ENCODE data around the gene UQCRH.
"Not testable (repeated sequence)": the region's sequence is repeated elsewhere in the genome, so short reads cannot be mapped to it uniquely, and the experiment has no call there.

Gene UQCRH

GRCh38 chr1:46333300-46334029 lies 30.0 kb downstream of the UQCRH start:
- DNase-seq (ENCODE audit: low spot score), result peak; percentile 80

GRCh38 chr1:46334030-46334384 lies 30.5 kb downstream of the UQCRH start:
- DNase-seq (ENCODE audit: low spot score), result no peak

GRCh38 chr1:46335081-46335480 lies 31.6 kb downstream of the UQCRH start:
- no peak for DNase-seq (ENCODE audit: low spot score)

GRCh38 chr1:46337409-46337808 lies 33.9 kb downstream of the UQCRH start:
- not testable (repeated sequence) for DNase-seq (ENCODE audit: low spot score)

DNA sequence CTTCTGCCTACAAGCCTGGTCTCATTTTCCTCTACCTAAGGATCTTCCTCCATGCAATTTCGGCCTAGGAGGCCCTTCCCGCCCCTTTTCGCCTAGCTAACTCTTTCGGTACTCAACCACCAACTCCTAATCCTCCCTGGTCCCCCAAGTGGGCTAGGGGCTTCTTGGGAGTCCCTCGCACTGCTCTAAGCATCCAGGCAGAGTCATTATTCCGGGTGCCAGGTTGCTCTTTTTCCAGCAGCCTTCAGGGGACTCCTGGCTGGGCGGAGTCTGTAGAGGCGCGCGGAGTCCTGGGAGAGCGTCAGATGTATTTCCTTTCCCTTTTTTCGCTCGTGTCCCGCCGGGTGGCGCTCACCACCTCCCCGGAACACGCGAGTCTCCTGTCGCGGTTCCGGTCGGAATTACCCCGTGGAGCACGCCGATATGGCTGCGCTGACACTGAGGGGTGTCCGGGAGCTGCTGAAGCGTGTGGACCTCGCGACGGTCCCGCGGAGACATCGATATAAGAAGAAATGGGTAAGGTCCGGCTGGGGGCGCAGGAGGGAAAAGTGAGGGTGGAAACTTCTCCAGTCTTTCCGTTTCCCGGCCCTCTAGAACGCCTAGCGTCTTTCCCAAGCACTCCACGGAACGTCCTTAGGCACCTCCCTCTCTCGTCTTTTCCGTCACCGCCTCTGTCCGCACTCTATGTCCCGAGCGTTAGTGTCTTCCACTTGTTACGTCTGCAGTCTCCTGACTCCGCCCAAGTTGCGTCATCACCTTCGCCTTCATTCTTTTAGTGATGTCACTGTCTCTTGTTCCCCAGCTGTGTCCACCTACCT lies 37.1 kb downstream of the UQCRH start, which contains the start of gene NSUN4:
NSUN4 (plus strand) TSS at position 404 of the 818 bp plus-strand sequence; CDS start at position 424, 20 bp downstream.
- peak; percentile 94 for DNase-seq (ENCODE audit: low spot score)

- no peak for DNase-seq (ENCODE audit: low spot score)
These were observed 38.0 kb downstream of the UQCRH start for GRCh38 chr1:46341222-46342083.

DNA sequence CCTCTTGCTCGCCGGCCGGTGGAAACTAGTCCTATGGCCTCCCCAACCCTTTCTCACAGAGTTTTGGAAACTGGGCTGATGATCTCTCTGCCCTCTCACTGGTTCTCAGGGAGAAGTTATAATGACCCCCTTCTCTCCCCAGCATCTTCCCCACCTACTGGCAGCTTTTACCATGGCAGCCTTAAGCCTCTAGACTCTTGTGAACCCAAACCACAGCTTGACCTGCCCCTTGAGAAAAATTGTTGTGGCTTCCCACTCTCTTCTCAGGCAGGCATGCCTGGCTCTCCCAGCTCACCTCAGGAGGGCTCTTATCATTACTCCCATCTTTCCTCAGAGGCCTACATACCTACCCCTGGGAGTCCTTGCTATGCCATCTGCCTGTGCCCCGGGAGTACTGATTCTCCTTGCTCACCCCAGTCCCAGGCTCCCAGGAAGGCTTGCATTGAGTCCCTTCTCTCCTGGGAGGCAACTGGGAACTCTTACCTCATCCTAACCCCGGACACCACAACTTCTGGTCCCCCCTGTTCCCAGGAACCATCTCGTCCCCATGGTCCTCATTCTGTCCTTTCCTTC lies 38.7 kb downstream of the UQCRH start:
- DNase-seq (ENCODE audit: low spot score), result peak; percentile 51

DNA sequence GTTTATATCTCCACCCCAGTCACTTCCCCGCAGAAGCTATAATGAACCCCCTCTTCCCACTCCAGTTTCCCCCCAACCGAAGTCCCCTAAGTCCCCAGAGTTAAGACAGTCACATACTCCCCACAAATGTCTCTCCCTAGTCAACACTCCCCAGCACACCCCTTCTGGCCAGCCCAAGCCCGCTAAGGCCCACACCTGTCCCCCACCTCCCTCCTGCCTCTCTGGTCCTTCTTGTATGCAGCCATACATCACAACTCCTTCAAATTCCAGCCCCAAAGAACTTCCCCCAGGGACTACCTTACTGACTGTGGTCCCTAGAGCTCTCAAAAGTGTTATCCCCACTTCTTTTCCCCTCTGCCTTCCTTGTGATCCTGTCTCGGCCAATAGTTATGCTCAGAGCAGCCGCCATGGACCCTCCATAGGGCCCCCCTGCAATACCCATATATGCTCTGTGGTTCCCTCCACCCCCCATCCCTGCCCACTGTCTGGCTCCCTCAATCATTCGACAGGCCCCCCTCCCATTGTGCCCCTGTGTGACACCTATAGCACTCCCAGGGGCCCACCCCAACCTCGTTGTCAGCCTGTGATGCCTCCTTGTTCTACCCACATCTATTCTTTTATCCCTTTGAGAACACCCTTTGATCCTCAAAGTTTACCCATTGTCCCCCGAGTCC lies 39.3 kb downstream of the UQCRH start:
- no peak for DNase-seq (ENCODE audit: low spot score)

GRCh38 chr1:46343351-46343695 lies 39.8 kb downstream of the UQCRH start:
- no peak for DNase-seq (ENCODE audit: low spot score)

- no peak for DNase-seq (ENCODE audit: low spot score)
These were observed 40.2 kb downstream of the UQCRH start for GRCh38 chr1:46343705-46344104.

GRCh38 chr1:46344481-46344880 lies 41.0 kb downstream of the UQCRH start:
- DNase-seq (ENCODE audit: low spot score), result no peak

GRCh38 chr1:46345281-46345680 lies 41.8 kb downstream of the UQCRH start:
- DNase-seq (ENCODE audit: low spot score), result no peak

DNA sequence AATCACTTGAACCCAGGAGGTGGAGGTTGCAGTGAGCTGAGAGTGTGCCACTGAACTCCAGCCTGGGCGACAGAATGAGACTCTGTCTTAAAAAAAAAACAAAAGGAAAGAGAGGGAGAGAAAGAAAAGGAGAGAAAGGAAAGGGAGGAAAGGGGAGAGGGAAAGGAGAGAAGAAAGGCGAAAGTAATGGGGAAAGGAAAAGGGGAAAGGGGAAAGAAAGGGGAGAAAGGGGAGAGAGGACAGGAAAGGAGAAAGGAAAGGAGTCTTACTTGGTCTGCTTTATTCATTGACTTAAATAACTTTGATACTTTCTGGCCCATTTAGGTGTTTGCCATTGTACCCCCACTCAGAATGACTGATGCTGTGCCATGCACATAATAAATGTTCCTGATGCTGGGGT lies 48.9 kb downstream of the UQCRH start:
- no peak for DNase-seq (ENCODE audit: low spot score)

- DNase-seq (ENCODE audit: low spot score), result not testable (repeated sequence)
These were observed 52.4 kb downstream of the UQCRH start for GRCh38 chr1:46355920-46356319.

DNA sequence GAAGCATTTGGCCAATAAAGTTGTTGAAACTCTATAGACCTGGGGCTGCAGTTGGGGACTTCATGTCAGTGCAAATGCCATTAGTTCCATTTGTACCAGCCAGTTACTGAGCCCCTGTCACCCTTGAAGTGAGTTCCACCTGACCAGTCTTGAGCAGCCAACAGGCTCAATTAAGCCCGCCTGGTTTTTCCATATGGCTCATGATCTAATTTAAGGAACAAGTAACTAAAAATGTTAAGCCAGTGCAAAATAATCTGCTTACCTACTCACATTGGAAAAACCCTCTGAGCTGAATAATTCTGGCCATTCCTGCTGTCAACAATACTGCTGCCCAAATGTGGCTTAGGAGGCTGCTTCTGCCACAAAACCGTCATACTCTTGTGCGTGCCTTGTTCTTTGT lies 58.7 kb downstream of the UQCRH start:
- no peak for DNase-seq (ENCODE audit: low spot score)

DNA sequence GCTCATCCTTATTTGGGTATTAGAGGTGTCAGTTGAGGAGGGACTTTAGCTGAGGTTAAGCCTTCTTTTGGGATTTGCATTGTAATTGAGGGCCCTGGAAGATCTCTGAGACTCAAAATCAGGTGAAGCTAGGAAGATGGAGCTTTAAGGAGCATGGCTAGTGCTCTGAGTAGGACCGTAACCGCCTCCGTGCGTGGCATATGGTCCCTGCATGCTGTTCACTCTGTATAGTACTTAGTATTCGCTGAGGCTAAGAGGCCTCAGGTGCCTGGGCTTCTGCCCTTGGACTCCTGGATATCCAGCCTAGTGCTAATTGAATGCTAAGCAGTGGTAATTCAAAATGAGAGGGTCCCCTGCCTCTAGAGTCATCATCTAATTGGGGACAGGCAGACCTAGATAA lies 59.6 kb downstream of the UQCRH start:
- no peak for DNase-seq (ENCODE audit: low spot score)

- DNase-seq (ENCODE audit: low spot score), result peak; percentile 34
These were observed 61.1 kb downstream of the UQCRH start for GRCh38 chr1:46364612-46365011.

DNA sequence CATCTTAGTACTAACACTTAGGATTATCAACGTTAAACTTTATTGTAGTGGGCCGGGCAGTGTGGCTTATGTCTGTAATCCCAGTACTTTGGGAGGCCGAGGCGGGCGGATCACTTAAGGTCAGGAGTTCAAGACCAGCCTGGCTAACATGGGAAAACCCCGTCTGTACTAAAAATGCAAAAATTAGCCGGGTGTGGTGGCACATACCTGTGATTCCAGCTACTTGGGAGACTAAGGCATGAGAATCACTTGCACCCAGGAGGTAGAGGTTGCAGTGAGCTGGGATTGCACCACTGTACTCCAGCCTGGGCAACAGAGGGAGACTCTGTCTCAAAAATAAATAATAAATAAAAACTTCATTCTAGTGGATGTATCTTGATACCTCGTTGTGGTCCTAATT lies 62.3 kb downstream of the UQCRH start:
- not testable (repeated sequence) for DNase-seq (ENCODE audit: low spot score)

All from kidney tubule cell (primary cell).